ENCODE results near the gene ANO3. TPM values are rescaled to one million over a fixed set of nuclear protein-coding genes. Genes with fewer than 3 reads are reported as not detected.

The ANO3 gene
- total and polyA plus RNA-seq, 4 donors, result under 0.01 to 2.0 (median 0.40) TPM

GRCh38 chr11:26478710-26479109 lies 146.8 kb downstream of the ANO3 start:
- no peak overlapping the region for H3K4me3 ChIP-seq (ENCODE audit: low read depth in 1 of 3, low read length in 3 of 3)
- no peaks in the 10 kb centered on the region for H3K36me3 ChIP-seq (ENCODE audit: control insufficient read depth in 4 of 4, insufficient read depth in 3 of 4, low read depth in 1 of 4, low read length in 3 of 4)
- no peaks in the 10 kb centered on the region for H3K4me1 ChIP-seq (ENCODE audit: control insufficient read depth in 4 of 4, insufficient read depth in 4 of 4, low read length in 3 of 4)
- H3K27ac ChIP-seq (ENCODE audit: low read depth in 1 of 2, low read length in 2 of 2), result no peak overlapping the region
- TF ChIP-seq FOXA2 (IDR thresholded peaks at IDR 0.05) (no peak), CTCF (IDR thresholded peaks at IDR 0.05; ENCODE audit: low read depth, low read length, missing input control) (no peak), YY1 (IDR thresholded peaks at IDR 0.05) (no peak), RAD21 (IDR thresholded peaks at IDR 0.05) (no peak), ZBTB33 (IDR thresholded peaks at IDR 0.05) (no peak), MAX (IDR thresholded peaks at IDR 0.05) (no peak), FOXA1 (IDR thresholded peaks at IDR 0.05) (no peak), HNF4A (conservative IDR thresholded peaks at IDR 0.05) (no peak), GABPA (IDR thresholded peaks at IDR 0.05 in 1 of 2, conservative IDR thresholded peaks at IDR 0.05 in 1 of 2) (no peak), RXRA (IDR thresholded peaks at IDR 0.05) (no peak), ATF3 (IDR thresholded peaks at IDR 0.05) (no peak), EGR1 (IDR thresholded peaks at IDR 0.05; ENCODE audit: low read depth in 2 of 2) (no peak), REST (IDR thresholded peaks at IDR 0.05) (no peak), HNF4G (IDR thresholded peaks at IDR 0.05) (no peak), TAF1 (conservative IDR thresholded peaks at IDR 0.05) (no peak), SP1 (IDR thresholded peaks at IDR 0.05) (no peak), NR2F2 (IDR thresholded peaks at IDR 0.05) (no peak), JUND (IDR thresholded peaks at IDR 0.05) (no peak)
- DNase-seq (ENCODE audit: low spot score), result no peak
- H3K27me3 ChIP-seq (ENCODE audit: control insufficient read depth in 4 of 4, insufficient read depth in 4 of 4, low read length in 3 of 4), result no peaks in the 10 kb centered on the region
- 45% methylated on average over 2 of the region's 2 CpGs for WGBS
- no peaks in the 10 kb centered on the region for H3K9me3 ChIP-seq (ENCODE audit: control insufficient read depth in 4 of 4, low read length in 3 of 4)
- no peak overlapping the region for H3K9ac ChIP-seq (ENCODE audit: low read depth in 1 of 2, low read length in 2 of 2)
